Activated CD4-positive, alpha-beta memory T cell treated with anti-CD3 and anti-CD28 coated beads, Interleukin-2, amount 10 ng/mL, durations not matched to agents 7 days and 5 days (primary cell): Measurements from ENCODE around the gene OR51B2. TPM values are rescaled to one million over a fixed set of nuclear protein-coding genes. Genes with fewer than 3 reads are reported as not detected.

Experiments used
- CTCF ChIA-PET: fragments of 350-600 bp; sonication (Branson Sonifier 250); formaldehyde crosslinking; loops from one replicate; lab custom pipeline; 2021; ENCODE audit warnings: antibody characterized with exemption, inconsistent platforms; lab: Charles Lee
- POLR2A ChIA-PET: fragments of 350-600 bp; sonication (Branson Sonifier 250); formaldehyde crosslinking; loops from one replicate; lab custom pipeline; 2021; ENCODE audit warnings: antibody characterized with exemption; lab: Charles Lee
- DNase-seq: peaks from one replicate; pipeline ENCODE4 v3.0.0-alpha.2; 2020
- H3K27ac Mint-ChIP-seq: one replicate; pipeline ENCODE4 v1.8.0; 2021; ENCODE audit warnings: mild to moderate bottlenecking, mixed read lengths
- H3K27me3 Mint-ChIP-seq: one replicate; pipeline ENCODE4 v1.8.0; 2021; ENCODE audit warnings: mixed read lengths
- H3K36me3 Mint-ChIP-seq: one replicate; pipeline ENCODE4 v1.8.0; 2021; ENCODE audit warnings: low read depth, mixed read lengths
- H3K4me1 Mint-ChIP-seq: one replicate; pipeline ENCODE4 v1.8.0; 2021; ENCODE audit warnings: mixed read lengths
- H3K4me3 Mint-ChIP-seq: one replicate; pipeline ENCODE4 v1.8.0; 2021; ENCODE audit warnings: mild to moderate bottlenecking, mixed read lengths
- H3K9me3 Mint-ChIP-seq: one replicate; pipeline ENCODE4 v1.8.0; 2021; ENCODE audit warnings: mixed read lengths
- total RNA-seq, 2 experiments: library from RNA; stranded (reverse); gene quantifications; one replicate each; pipeline ENCODE4 v1.2.3, GENCODE V29; 2021

Gene OR51B2
- total RNA-seq, 2 experiments from 2014 or later = not detected

DNA sequence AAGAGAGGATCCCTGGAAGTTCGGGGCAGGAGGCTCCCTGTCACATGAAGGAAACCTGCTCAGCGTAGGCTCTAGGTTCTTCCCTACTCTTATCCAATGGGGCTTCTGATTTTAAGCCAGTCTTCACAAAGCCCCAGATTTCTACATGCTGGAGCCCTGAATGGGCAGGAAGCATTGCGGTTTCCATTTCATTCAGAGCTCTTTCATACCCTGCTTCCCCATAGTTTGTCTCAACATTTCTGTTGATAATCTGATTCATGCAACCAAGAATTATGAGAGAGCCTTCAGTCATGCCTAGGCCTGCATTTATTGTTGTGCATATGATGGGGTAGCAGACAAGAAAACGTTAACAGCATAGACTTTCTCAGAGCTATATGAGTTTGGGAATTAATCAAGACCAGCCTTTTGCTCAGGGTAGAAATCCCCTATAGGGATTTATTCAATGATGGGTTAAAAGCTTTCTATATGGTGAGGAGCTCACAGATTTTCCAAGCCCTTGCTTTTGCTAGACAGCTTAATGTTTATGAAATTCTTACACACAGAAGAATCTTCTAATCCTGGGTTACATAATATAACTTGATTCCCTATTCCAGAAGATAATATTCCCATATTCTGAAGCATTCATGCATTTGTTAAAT lies 38.3 kb downstream of the OR51B2 start:
- Mint-ChIP-seq H3K4me3 (no peak overlapping the region), H3K4me1 (peaks cover under 1% of the 10 kb centered on the region), H3K27ac (no peak overlapping the region), H3K27me3 (no peaks in the 10 kb centered on the region), H3K36me3 (no peaks in the 10 kb centered on the region), H3K9me3 (no peaks in the 10 kb centered on the region)
- CTCF ChIA-PET = no interaction called here
- POLR2A ChIA-PET = no interaction called here
- DNase-seq = no peak

DNA sequence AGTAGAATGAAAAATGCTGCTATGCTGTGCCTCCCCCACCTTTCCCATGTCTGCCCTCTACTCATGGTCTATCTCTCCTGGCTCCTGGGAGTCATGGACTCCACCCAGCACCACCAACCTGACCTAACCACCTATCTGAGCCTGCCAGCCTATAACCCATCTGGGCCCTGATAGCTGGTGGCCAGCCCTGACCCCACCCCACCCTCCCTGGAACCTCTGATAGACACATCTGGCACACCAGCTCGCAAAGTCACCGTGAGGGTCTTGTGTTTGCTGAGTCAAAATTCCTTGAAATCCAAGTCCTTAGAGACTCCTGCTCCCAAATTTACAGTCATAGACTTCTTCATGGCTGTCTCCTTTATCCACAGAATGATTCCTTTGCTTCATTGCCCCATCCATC lies 39.5 kb downstream of the OR51B2 start:
- H3K27ac Mint-ChIP-seq = no peak overlapping the region
- POLR2A ChIA-PET = no interaction called here
- no peak for DNase-seq
- H3K9me3 Mint-ChIP-seq = no peaks in the 10 kb centered on the region
- no peaks in the 10 kb centered on the region for H3K36me3 Mint-ChIP-seq
- H3K27me3 Mint-ChIP-seq = no peaks in the 10 kb centered on the region
- CTCF ChIA-PET = interaction anchor here (1.0 kb wide), 1 partner anchor 10 kb away, joined by 3 read pairs; no protein-coding TSS in a partner anchor
- no peak overlapping the region for H3K4me3 Mint-ChIP-seq
- peaks cover 8% of the 10 kb centered on the region for H3K4me1 Mint-ChIP-seq

- Mint-ChIP-seq H3K4me3 (no peak overlapping the region), H3K4me1 (peaks cover 8% of the 10 kb centered on the region), H3K27me3 (no peaks in the 10 kb centered on the region), H3K27ac (no peak overlapping the region), H3K9me3 (no peaks in the 10 kb centered on the region), H3K36me3 (no peaks in the 10 kb centered on the region)
- no peak for DNase-seq
- POLR2A ChIA-PET = no interaction called here
- CTCF ChIA-PET = interaction anchor here (1.0 kb wide), 1 partner anchor 9 kb away, joined by 3 read pairs; no protein-coding TSS in a partner anchor
Measured at GRCh38 chr11:5283882-5284281, 40.2 kb downstream of the OR51B2 start.

- H3K27ac Mint-ChIP-seq = no peak overlapping the region
- ChIA-PET POLR2A (no interaction called here), CTCF (interaction anchor here (0.7 kb wide), 1 partner anchor 19 kb away, joined by 3 read pairs; no protein-coding TSS in a partner anchor)
- H3K9me3 Mint-ChIP-seq = no peaks in the 10 kb centered on the region
- H3K36me3 Mint-ChIP-seq = no peaks in the 10 kb centered on the region
- H3K27me3 Mint-ChIP-seq = no peaks in the 10 kb centered on the region
- peaks cover 8% of the 10 kb centered on the region for H3K4me1 Mint-ChIP-seq
- DNase-seq = no peak
- H3K4me3 Mint-ChIP-seq = no peak overlapping the region
Measured at GRCh38 chr11:5283086-5283485, 41.0 kb downstream of the OR51B2 start.

DNA sequence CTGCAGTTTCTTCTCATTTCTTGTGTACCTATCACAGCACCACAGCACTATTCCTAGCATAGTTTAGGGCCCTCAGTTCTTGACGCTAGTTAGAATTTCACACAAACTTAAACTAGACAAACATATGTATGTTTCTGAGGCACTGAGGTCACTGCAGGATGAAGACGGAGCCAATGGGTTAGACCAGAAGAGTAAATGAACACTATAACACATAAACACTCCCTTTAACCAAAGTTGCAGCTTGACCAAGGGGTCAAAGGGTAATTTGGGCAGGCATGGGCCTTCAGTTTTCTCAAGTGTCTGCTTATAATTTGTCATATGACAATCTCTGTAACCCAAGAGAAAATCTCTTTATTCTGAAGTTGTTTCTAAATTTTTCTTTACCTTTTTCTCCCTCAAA lies 41.5 kb downstream of the OR51B2 start:
- H3K36me3 Mint-ChIP-seq = no peaks in the 10 kb centered on the region
- no peaks in the 10 kb centered on the region for H3K9me3 Mint-ChIP-seq
- no peak for DNase-seq
- H3K27ac Mint-ChIP-seq = no peak overlapping the region
- ChIA-PET POLR2A (no interaction called here), CTCF (interaction anchor here (0.7 kb wide), 1 partner anchor 20 kb away, joined by 3 read pairs; no protein-coding TSS in a partner anchor)
- peaks cover 8% of the 10 kb centered on the region for H3K4me1 Mint-ChIP-seq
- H3K4me3 Mint-ChIP-seq = no peak overlapping the region
- no peaks in the 10 kb centered on the region for H3K27me3 Mint-ChIP-seq

GRCh38 chr11:5281596-5281995 lies 42.5 kb downstream of the OR51B2 start:
- no peak for DNase-seq
- Mint-ChIP-seq H3K9me3 (no peaks in the 10 kb centered on the region), H3K27ac (no peak overlapping the region), H3K4me3 (no peak overlapping the region), H3K27me3 (no peaks in the 10 kb centered on the region), H3K36me3 (no peaks in the 10 kb centered on the region), H3K4me1 (peaks cover 8% of the 10 kb centered on the region)
- ChIA-PET POLR2A (no interaction called here), CTCF (interaction anchor here (0.9 to 1.9 kb wide), 2 partner anchors 9 to 17 kb away, joined by 3 to 8 read pairs; no protein-coding TSS in a partner anchor)

- H3K4me3 Mint-ChIP-seq = no peak overlapping the region
- peaks cover 8% of the 10 kb centered on the region for H3K4me1 Mint-ChIP-seq
- H3K27me3 Mint-ChIP-seq = no peaks in the 10 kb centered on the region
- POLR2A ChIA-PET = no interaction called here
- H3K27ac Mint-ChIP-seq = no peak overlapping the region
- CTCF ChIA-PET = interaction anchor here (1.9 kb wide), 1 partner anchor 10 kb away, joined by 8 read pairs; no protein-coding TSS in a partner anchor
- no peaks in the 10 kb centered on the region for H3K36me3 Mint-ChIP-seq
- peak; percentile 42 for DNase-seq
- H3K9me3 Mint-ChIP-seq = no peaks in the 10 kb centered on the region
Measured at GRCh38 chr11:5280582-5281102, 43.5 kb downstream of the OR51B2 start.

- H3K36me3 Mint-ChIP-seq = no peaks in the 10 kb centered on the region
Measured at GRCh38 chr11:5279471-5280090, 44.5 kb downstream of the OR51B2 start.

DNA sequence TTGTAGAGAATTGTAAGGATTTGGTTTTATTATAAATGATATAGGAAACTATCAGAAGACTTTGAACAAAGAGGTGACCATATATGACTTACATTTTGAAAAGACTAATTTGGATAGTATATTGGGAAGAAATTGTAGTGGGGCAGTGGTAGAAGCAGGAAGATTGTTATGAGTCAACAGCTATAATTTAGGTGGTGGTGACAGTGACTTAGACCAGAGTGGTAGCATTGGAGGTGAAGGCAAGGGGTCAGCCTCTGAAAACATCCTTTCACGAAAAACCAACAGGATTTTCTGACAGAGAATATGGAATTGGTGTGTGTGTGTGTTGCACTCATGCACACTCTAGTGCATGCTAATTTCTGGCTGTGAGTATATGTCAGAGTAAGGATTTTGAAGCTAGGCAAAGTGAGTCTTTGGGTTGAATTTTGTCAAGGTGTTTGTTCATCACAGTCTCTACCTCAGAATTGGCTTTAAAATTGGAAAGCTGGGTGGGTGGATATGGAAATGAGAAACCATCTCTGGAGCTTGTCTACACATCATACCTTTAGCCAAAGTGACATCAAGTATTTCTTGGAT lies 46.2 kb downstream of the OR51B2 start:
- no peaks in the 10 kb centered on the region for H3K36me3 Mint-ChIP-seq
- ChIA-PET POLR2A (no interaction called here), CTCF (no interaction called here)
- H3K4me1 Mint-ChIP-seq = peaks cover 8% of the 10 kb centered on the region
- H3K27ac Mint-ChIP-seq = no peak overlapping the region
- DNase-seq = no peak
- H3K27me3 Mint-ChIP-seq = peaks cover 3% of the 10 kb centered on the region
- no peak overlapping the region for H3K4me3 Mint-ChIP-seq
- no peaks in the 10 kb centered on the region for H3K9me3 Mint-ChIP-seq

More at GRCh38 chr11:5279471-5280090, 44.5 kb downstream of the OR51B2 start:
- no peak overlapping the region for H3K27ac Mint-ChIP-seq
- peaks cover under 1% of the 10 kb centered on the region for H3K27me3 Mint-ChIP-seq
- DNase-seq = no peak
- H3K4me1 Mint-ChIP-seq = peaks cover 8% of the 10 kb centered on the region
- H3K4me3 Mint-ChIP-seq = no peak overlapping the region
- H3K9me3 Mint-ChIP-seq = no peaks in the 10 kb centered on the region
- POLR2A ChIA-PET = no interaction called here
- CTCF ChIA-PET = no interaction called here

DNA sequence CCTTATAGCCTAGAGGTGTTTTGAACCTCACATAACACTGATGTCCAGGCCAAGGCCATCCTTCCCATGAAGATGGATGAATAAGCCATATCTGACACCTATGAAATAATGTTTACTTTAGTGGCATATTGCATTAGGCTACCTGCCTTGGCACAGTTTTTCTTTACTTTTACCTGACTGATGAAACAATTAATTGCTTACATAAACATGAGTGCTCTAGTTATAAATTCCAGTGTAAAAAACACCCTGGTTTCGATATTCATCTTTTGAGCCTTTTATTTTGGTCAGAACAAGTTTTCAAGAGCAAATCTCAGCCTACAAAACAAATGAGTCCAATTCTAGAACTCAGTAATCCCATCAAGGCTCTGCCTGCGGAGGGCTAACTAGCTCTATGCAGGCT lies 47.4 kb downstream of the OR51B2 start:
- ChIA-PET POLR2A (no interaction called here), CTCF (interaction anchor here (0.7 kb wide), 1 partner anchor 134 kb away, joined by 3 read pairs; no protein-coding TSS in a partner anchor)
- Mint-ChIP-seq H3K4me1 (peaks cover 8% of the 10 kb centered on the region), H3K27ac (no peak overlapping the region), H3K36me3 (no peaks in the 10 kb centered on the region), H3K9me3 (no peaks in the 10 kb centered on the region), H3K27me3 (peaks cover 3% of the 10 kb centered on the region), H3K4me3 (no peak overlapping the region)
- DNase-seq = no peak

- Mint-ChIP-seq H3K4me1 (peaks cover 4% of the 10 kb centered on the region), H3K27me3 (peaks cover 3% of the 10 kb centered on the region), H3K9me3 (no peaks in the 10 kb centered on the region), H3K4me3 (no peak overlapping the region), H3K36me3 (no peaks in the 10 kb centered on the region), H3K27ac (no peak overlapping the region)
- POLR2A ChIA-PET = no interaction called here
- CTCF ChIA-PET = interaction anchor here (1.4 kb wide), 1 partner anchor 8 kb away, joined by 3 read pairs; no protein-coding TSS in a partner anchor
- no peak for DNase-seq
Measured at GRCh38 chr11:5275369-5276110, 48.6 kb downstream of the OR51B2 start.

DNA sequence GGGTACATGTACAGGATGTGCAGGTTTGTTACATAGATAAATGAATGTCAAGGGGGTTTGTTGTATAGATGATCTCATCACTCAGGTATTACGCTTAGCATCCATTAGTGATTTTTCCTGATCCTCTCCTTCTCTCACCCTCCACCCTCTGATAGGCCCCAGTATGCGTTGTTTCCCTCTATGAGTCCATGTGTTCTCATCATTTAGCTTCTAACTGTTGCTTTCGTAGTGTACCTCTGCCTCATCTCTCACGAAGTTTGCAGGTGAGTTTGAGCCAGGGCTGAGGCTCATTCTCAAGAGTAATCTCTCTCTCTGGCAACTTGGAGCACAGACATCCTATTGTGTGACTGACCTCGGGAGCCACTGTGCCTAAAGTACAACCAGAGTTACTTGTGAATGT lies 49.7 kb downstream of the OR51B2 start:
- POLR2A ChIA-PET = no interaction called here

More for the DNA sequence above, 49.7 kb downstream of the OR51B2 start:
- CTCF ChIA-PET = interaction anchor here (1.4 kb wide), 1 partner anchor 10 kb away, joined by 3 read pairs; no protein-coding TSS in a partner anchor
- Mint-ChIP-seq H3K36me3 (no peaks in the 10 kb centered on the region), H3K4me3 (no peak overlapping the region), H3K27ac (no peak overlapping the region), H3K9me3 (no peaks in the 10 kb centered on the region), H3K4me1 (no peaks in the 10 kb centered on the region), H3K27me3 (peaks cover 3% of the 10 kb centered on the region)
- no peak for DNase-seq
